ENCODE data around the gene PLD2.
"Not testable (repeated sequence)": the region's sequence is repeated elsewhere in the genome, so short reads cannot be mapped to it uniquely, and the experiment has no call there.

The PLD2 gene

DNA sequence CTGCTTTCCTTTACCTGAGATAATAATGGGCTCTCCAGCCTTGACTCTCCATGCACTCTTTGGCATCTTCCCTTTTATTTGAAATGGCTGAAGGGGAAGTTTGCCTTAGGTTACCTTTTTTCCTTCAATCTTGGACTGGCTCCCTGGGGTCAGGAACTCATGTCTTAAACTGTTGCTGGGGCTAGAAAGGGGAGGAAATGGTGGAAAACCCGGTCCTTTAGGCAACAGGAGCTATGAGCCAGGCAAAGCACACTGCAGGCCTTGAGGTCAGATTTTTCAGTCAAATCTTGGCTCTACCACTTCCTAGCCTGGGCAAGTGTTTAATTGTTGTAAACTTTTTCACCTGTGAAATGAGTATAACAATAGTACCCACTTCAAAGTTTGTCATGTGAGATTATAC, 56.4 kb downstream of the PLD2 start:
- H3K36me3 Mint-ChIP-seq, result peaks cover 5% of the 10 kb centered on the region
- H3K27me3 Mint-ChIP-seq, result no peaks in the 10 kb centered on the region
- H3K4me3 Mint-ChIP-seq, result no peak overlapping the region
- ATAC-seq (ENCODE audit: low read depth), result no peak
- DNase-seq (ENCODE audit: low spot score in 2 of 2), result no peak
- H3K9me3 Mint-ChIP-seq, result no peaks in the 10 kb centered on the region
- no peak overlapping the region for H3K27ac Mint-ChIP-seq
- peaks cover 9% of the 10 kb centered on the region for H3K4me1 Mint-ChIP-seq

DNA sequence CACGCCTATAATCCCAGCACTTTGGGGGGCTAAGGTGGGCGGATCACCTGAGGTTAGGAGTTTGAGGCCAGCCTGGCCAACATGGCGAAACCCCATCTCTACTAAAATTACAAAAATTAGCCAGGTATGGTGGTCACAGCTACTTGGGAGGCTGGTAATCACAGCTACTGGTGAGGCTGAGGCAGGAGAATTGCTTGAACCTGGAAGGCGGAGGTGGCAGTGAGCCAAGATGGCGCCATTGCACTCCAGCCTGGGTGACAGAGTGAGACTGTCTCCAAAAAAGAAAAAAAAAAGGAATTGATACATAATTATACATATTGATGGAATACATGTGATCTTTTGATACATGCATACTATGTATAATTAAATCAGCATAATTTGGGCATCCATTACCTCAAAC, 60.6 kb downstream of the PLD2 start:
- H3K27ac Mint-ChIP-seq; H3K4me1 Mint-ChIP-seq; ATAC-seq (ENCODE audit: low read depth): not testable (repeated sequence)

DNA sequence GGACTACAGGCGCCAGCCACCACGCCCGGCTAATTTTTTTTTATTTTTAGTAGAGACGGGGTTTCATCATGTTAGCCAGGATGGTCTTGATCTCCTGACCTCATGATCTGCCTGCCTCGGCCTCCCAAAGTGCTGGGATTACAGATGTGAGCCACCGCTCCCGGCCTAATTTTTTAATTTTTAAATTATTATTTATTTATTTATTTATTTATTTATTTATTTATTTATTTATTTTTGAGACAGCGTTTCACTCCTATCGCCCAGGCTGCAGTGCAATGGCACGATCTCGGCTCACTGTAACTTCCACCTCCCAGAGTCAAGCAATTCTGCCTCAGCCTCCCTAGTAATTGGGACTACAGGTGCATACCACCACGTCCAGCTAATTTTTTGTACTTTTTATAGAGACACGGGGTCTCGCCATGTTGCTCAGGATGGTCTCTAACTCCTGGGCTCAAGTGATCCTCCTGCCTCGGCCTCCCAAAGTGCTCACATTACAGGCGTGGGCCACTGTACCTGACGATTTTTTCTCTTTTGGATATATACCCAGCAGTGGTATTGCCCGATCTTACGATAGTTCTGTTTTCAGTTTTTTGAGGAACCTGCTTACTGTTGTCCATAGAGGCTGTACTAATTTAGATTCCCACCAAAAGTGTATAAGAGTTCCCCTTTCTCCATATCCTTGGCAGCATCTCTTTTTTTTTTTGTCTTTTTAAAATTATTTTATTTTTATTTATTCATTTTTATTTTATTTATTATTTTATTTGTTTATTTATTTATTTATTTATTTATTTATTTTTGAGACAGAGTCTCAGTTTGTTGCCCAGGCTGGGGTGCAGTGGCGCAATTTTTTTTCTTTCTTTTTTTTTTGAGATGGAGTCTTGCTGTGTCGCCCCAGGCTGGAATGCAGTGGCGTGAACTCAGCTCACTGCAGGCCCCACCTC, 62.4 kb downstream of the PLD2 start:
- ATAC-seq (ENCODE audit: low read depth); H3K27me3 Mint-ChIP-seq; DNase-seq (ENCODE audit: low spot score in 2 of 2); H3K27ac Mint-ChIP-seq; H3K4me1 Mint-ChIP-seq; H3K4me3 Mint-ChIP-seq; H3K9me3 Mint-ChIP-seq: not testable (repeated sequence)
- H3K36me3 Mint-ChIP-seq, result peaks cover 13% of the 10 kb centered on the region

More for the DNA sequence above, 60.6 kb downstream of the PLD2 start:
- not testable (repeated sequence) for DNase-seq (ENCODE audit: low spot score in 2 of 2); H3K4me3 Mint-ChIP-seq; H3K36me3 Mint-ChIP-seq; H3K9me3 Mint-ChIP-seq; H3K27me3 Mint-ChIP-seq

DNA sequence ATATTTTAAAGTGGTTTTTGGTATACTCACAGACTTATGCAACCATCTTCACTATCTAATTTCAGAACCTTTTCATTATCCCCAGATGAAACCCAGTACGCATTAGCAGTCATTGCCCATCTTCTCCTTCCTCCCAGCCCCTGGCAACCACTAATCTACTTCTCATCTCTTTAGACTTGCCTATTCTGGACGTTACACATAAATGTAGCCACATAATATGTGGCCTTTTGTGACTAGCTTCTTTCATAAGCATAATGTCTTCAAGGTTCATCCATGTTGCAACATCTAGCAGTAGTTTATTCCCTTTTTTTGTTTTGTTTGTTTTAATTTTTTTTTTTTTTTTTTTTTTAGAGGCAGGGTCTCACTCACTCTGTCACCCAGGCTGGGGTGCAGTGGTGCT, 63.9 kb downstream of the PLD2 start:
- no peak overlapping the region for H3K4me3 Mint-ChIP-seq
- no peaks in the 10 kb centered on the region for H3K4me1 Mint-ChIP-seq
- H3K27me3 Mint-ChIP-seq, result no peaks in the 10 kb centered on the region
- H3K9me3 Mint-ChIP-seq, result no peaks in the 10 kb centered on the region
- peaks cover 14% of the 10 kb centered on the region for H3K36me3 Mint-ChIP-seq
- ATAC-seq (ENCODE audit: low read depth) (no peak), DNase-seq (ENCODE audit: low spot score in 2 of 2) (no peak)
- no peak overlapping the region for H3K27ac Mint-ChIP-seq

DNA sequence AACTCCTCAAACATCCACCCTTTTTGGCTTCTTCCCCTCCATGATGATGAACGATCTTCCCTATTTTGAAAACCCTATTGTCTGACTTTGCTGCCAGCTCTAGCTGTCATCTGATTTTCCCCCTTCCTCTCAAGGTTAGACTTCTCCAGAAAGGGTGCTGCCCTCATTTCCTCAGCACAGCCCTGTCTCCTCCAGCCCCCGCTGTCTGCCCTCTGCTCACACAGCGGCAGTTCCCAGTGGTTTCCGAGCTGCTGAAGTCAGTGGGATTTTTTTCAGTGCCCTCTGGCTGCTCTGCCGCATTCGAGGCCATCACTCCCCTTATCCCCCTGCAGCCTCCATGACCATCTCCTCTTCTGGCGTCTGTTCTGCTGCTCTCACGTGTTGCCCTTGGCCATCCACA, 65.8 kb downstream of the PLD2 start:
- H3K27me3 Mint-ChIP-seq, result no peaks in the 10 kb centered on the region
- no peak for DNase-seq (ENCODE audit: low spot score in 2 of 2)
- peaks cover 14% of the 10 kb centered on the region for H3K36me3 Mint-ChIP-seq
- no peaks in the 10 kb centered on the region for H3K9me3 Mint-ChIP-seq
- no peaks in the 10 kb centered on the region for H3K4me1 Mint-ChIP-seq
- peak overlapping the region; percentile 49 for H3K27ac Mint-ChIP-seq
- H3K4me3 Mint-ChIP-seq, result no peak overlapping the region
- ATAC-seq (ENCODE audit: low read depth), result no peak

Data from memory B cell (primary cell).